NCI-H2196 (cell line): ENCODE measurements around the gene FANCC.
A peak's percentile ranks its signal among the peaks of the same experiment; 100 is the strongest.
"Not testable (repeated sequence)": the region's sequence is repeated elsewhere in the genome, so short reads cannot be mapped to it uniquely, and the experiment has no call there.

ENCODE experiments used
- DNase-seq: peaks from one replicate; lab custom pipeline; 2025; ENCODE audit not compliant: unreplicated experiment; lab: John Stamatoyannopoulos, UW

FANCC gene

DNA sequence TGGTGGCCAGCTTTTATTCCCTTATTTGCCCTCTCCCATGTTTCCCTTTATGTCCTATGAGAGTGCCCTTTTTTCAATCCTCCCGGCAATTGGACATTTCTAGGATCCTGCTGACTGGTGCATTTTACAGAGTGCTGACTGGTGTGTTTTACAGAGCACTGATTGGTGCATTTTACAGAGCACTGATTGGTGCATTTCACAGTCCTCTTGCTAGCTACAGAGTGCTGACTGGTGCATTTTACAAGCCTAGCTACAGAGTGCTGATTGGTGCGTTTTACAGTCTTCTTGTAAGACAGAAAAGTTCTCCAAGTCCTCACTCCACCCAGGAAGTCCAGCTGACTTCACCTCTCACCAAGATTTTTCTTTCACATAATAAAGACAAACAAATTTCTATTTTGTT, 15.4 kb upstream of the FANCC start:
- DNase-seq: no peak

GRCh38 chr9:95330720-95331404, 13.4 kb upstream of the FANCC start:
- no peak for DNase-seq

- DNase-seq: not testable (repeated sequence)
Measured at GRCh38 chr9:95329061-95329460, 11.6 kb upstream of the FANCC start.

DNA sequence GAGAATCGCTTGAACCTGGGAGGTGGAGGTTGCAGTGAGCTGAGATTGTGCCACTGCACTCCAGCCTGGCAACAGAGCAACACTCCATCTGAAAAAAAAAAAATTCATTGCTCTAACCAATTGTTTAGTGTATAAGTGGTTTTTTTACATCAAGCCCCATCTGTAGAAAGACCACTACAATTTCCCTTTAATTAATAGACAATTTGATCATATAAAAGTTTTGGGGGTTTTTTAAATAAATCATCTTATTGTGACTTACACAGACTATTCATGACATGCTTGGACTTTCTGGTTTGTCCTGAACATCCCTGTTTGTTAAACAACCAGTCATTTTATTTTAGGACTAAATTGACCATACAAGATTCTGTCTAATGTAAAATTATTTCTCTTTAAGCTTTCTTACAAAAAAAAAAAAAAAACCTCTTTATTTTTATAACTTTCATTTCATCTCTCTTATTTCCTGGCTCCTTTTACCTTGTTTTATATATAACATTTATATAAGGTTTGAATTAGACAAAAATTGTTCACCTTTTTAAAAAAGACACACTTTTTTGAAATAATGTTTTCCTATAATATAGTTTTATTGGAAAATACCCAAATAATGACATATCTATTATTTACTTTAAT, 9.8 kb upstream of the FANCC start:
- DNase-seq: no peak

- no peak for DNase-seq
Measured at GRCh38 chr9:95325221-95325620, 7.7 kb upstream of the FANCC start.

DNA sequence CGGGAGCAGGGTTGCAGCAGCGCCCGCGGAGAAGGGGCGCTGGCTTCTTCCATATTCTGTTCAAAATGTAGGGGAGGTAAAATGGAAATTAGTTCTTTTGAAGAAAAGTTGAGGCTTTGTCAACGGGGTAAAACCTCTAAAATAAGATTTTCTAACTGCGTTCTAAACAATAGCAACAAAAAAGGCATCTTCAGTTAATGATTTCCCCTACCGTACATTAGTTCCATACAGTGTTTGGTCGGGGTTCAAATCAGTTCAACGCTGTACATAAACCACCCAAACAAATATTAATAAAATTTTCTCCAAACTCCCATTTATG, 343 bp upstream of the FANCC start:
- no peak for DNase-seq

DNA sequence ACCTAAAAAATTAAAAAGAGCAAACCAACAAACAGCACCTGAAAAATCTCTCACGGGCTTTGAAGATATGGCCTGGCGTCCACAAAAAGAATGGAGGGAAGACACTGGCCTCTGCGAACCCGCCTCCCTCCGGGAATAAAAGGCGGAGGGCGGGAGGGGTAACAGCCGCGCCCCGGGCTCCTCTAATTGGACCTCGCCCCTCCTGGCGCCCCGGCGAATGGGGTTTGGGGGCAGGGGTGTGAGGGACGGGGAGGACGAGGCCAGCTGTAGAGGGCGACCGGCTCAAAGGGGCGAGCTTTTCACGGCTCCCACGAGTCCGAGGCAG, 753 bp downstream of the FANCC start:
- peak; percentile 80 for DNase-seq

DNA sequence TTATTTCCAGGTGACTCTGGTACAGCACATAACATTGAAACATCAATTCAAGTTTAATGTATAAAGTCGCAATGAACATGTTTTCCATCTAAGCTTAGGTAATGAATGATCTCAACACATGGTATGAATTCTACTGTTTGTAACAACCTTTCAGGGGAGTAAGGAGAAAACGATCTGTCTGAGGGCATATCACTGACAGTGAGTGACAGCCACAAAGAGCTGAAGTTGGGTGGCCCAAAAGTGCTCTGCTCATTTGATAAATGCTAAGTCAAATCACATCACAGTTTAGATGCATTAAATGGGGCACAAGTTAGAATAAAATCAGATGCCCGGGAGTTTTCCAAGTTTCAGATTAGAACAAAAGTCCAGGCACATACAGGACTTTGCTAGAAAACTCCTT, 1.2 kb downstream of the FANCC start:
- no peak for DNase-seq

- DNase-seq: no peak
Measured at GRCh38 chr9:95315108-95315746, 2.3 kb downstream of the FANCC start.

DNA sequence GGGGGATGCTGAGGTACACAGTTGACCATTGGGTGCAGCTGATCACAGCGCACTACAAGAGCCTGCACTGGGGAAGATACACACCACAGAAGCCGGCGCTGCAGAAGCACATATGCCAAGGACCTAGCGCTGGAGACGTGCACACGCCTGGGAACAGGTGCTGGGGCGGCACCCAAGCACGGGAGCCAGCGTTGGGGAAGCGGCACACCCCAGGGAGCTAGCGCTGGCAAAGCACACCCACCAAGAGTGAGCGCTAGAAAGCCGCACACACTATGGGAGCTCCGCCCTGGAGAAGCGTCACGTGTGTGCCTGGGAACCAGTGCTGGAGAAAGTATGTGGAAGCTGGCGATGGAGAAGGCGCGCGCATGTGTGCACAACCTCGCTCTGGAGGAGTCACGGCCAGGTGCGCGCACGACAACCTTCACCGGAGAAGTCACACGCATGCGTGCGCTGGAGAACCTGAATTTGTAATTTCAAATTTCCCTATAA, 4.5 kb downstream of the FANCC start:
- peak; percentile 83 for DNase-seq

DNA sequence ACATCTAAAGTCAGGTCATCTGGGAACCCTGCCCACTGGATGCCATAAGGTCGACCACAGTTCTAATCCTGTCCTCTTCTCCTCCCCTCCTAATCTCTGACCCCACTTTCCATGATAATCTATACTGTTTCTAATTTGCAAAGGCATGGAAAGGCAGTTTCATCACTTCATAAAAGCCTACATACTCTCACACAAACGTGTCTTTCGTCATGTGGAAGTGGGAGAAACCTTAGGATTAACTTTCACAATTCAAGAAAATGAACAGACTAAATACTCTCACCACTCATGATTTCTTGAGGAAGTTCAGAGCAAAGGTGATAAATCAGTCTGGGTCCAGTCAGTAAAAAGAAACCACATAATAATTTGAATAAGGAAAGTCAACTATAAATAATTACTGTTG, 5.5 kb downstream of the FANCC start:
- DNase-seq: no peak

GRCh38 chr9:95307538-95307937, 10.0 kb downstream of the FANCC start:
- DNase-seq: no peak

GRCh38 chr9:95306819-95307218, 10.7 kb downstream of the FANCC start:
- no peak for DNase-seq

DNA sequence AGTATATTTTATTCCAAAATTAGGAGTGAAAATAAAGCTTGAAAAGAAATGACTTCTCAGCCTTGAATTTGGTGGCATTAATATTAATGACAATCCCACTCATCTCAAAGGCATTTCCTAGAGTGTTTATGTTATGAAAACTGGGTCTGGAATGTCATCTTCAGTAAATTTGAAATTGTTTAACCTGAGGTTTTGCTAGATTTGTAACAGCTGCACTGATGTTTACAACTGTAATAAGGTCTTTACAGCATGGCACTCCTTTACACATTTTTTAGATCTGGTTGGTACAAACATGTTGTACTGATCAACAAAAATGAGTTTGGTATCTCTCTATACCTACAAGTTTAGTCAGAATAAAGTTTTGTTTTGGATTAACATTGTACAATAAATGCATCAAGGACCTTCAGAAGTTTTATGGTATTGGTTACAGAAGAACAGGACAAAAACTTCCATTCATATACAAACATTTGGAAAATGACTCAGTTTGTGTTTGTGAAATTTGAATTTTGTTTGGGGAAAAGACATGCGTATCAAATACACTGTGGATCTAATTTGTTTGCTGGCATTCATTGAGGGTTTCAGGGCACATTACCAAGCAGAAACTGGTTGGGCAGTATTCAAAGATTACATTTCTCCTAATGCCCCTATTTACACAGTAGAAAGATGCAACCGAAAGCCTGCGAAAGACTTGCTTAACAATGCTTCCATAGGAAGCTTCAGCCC, 11.6 kb downstream of the FANCC start:
- no peak for DNase-seq

DNA sequence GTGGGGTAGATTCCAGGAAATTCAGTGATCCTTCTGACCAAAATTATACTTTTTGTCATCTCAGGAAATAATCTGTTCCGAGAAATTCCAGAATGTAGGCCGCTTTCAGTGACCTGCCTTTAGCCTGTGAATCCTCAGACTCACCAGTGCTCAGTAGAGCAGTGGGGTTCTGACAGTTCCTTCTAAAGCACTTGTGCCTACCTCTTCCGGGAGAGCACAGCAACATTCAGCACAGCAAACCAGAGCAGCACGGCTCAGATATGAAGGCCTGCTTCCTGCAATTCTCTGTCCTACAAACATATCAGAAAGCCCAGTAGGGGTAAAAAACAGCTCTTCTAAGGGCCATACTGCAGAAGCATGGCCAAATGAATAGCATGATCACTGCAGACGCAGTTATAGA, 15.0 kb downstream of the FANCC start:
- DNase-seq: no peak

GRCh38 chr9:95297760-95298159, 19.7 kb downstream of the FANCC start:
- no peak for DNase-seq

- no peak for DNase-seq
Measured at GRCh38 chr9:95297316-95297715, 20.2 kb downstream of the FANCC start.

DNA sequence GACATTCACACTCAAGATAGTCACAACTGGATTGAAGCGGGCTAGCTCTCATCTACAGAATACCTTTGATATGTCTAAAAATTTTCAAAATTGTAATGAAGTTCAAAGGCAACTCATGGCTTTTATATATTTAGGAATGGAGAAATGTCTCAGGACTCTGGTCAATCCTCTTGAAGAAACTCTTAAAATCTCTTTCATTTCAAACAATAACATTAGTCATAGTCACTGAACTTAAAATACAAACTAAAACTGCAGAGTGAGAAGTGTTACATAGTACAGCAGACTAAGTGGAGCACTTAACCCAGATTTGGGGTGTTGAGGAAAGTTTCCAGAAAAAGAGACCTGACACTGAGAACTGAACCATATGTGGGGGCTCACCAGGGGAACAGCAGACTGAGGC, 20.7 kb downstream of the FANCC start:
- no peak for DNase-seq

DNA sequence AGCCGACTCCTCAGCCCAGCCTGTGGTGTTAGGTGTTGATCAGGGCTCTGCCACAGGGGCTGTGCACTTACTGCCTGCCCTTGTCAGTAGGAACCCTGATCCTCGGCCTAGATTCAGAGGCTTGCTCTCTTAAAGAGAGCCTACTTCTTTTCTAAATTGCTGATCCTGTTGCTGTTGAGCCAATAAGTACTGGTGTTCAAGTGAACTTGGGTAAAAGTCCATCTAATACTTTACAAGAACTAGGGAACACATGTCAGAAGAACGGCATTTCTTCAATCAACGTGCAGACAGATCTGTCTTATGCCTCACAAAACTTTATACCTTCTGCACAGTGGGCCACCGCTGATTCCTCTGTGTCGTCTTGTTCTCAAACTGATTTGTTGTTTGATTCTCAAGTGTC, 24.2 kb downstream of the FANCC start:
- not testable (repeated sequence) for DNase-seq

GRCh38 chr9:95292226-95292625, 25.3 kb downstream of the FANCC start:
- no peak for DNase-seq

GRCh38 chr9:95286151-95286550, 31.4 kb downstream of the FANCC start:
- no peak for DNase-seq

DNA sequence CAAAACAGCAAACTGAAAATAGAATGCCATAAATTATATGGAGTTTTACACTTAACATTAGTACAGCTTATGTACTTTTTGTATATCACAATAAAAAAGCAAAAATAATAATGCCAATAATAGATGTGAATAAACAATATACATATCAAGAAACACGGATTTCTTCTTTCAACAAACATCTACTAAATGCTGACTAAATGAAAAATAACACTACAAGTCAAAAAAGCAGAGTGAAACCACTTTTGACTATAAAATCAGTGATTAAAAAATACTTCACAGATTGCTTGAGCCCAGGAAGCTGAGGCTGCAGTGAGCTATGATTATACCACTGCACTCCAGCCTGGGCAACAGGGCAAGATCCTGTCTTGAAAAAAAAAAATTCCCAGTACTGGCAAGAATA, 32.2 kb downstream of the FANCC start:
- no peak for DNase-seq
